HG03457 (cell line): ENCODE data around the gene TPD52L1.

Experiments
- ATAC-seq: cut with Tn5 transposase; IDR thresholded peaks from one replicate; pipeline ENCODE4 v1.9.1; 2021; ENCODE audit warnings: moderate number of reproducible peaks; ENCODE audit not compliant: unreplicated experiment

TPD52L1 gene

DNA sequence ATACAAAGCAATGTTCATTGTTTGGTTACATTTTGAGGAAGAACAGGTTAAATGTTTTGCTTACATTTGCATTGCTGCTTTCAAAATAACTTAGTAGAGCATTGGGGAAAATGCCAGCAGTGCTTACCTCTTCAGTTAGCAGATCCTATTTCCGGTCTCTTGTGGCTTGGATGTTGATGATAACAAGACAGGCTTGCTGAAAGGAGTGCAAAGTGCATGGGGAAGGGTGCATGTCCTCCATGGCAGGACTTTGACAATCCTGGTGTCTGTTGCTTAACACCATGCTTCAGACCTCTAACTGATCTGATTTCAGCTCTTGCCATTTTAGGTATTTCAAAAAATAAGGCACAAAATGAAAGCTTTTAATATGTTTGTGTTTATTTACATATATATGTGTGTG is 21.1 kb downstream of the TPD52L1 start:
- ATAC-seq = no peak

DNA sequence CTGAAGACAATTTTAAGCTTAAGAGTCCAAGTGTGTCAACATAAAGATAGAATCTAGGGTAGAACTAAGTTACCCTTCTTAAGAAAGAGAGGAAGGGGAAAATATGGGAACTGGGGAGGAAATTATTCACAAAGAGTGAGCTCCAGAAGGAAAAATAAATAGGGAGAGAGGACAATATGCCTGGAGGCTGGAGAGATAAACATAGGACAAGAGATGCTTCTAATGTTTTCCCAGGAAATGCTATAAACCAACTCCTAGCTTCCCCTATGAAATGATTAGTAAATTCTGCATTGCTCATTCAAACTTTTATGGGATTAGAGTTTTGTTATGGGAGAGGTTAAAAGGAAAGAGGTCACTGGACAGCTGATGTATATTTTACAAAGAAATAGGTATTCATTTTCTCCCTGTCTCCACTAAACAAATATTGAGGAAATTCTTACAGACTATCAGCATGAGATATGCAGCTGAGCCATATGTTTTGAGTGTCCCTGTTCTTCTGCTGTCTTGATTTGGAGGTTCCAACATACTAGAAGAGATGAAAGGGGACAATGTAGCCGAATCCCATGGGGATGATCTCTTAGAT is 22.0 kb downstream of the TPD52L1 start:
- no peak for ATAC-seq

DNA sequence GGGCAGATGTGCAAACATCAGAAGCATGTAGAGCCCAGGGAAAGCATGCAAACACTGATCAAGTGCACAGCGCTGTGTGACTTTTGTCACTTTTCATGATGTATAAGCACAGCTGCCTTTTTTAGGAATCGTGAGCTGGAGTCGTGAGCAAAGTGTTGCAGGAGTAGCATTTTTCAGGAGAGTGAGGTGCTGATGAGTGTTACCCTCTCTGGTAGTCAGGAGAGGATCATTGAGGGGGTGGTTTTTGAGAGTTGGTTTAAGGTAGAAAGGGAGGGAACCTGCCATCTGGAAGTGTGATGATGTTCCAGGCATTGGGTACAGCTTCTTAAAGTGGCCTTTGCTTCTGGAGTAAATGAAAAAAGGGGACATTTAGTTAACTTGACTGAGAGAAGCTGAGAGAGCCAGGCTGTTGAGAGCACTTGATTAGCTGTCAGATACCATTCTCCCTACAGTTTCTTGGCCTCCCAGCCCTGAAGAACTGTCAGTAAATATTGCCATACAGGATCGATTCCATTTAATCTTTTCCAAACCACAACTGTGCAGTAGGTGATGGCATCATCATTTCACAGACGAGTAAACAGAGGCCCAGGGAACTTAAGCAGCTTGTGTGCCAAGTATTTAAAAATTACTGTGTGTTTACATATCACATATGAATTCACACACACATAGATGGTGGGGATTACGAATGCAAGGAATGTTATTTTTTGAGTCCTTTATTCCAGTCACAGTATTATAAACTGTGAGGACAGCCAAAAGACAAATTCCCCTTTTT is 28.9 kb downstream of the TPD52L1 start:
- ATAC-seq = no peak

DNA sequence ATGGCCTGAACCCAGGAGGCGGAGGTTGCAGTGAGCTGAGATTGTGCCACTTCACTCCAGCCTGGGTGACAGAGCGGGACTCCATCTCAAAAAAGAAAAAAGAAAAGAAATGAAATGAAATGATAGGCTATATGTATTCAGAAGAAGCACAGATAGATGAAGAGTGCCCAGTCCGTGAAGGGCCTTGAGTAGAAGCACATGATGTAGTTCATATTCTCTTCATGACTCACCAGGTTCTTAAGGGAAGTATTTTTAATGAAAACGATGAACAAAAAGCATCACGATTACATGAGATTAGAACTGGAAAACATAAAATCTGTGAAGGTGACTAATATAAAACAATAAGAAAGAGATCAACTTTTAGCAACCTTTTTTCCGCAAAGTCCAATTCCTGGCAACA is 29.8 kb downstream of the TPD52L1 start:
- no peak for ATAC-seq

DNA sequence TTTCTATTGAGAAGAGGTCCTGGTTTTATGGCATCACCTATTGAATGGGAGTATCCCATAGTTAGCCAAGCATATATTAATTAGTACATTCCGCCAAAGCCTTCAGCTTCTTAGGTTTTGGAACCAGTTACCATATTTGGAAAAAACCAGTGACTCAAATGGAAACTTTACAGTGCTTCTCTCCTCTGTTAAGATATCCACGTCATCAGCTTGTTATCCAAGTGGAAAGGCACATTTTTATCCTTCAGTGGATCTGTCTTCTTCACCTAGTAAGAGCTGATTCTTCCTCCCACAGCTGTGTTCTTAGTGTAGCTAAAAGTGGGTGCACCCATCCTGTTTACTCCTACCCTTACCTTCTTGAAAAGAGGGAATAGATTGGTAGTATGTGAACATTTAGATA is 34.5 kb downstream of the TPD52L1 start:
- ATAC-seq = no peak

DNA sequence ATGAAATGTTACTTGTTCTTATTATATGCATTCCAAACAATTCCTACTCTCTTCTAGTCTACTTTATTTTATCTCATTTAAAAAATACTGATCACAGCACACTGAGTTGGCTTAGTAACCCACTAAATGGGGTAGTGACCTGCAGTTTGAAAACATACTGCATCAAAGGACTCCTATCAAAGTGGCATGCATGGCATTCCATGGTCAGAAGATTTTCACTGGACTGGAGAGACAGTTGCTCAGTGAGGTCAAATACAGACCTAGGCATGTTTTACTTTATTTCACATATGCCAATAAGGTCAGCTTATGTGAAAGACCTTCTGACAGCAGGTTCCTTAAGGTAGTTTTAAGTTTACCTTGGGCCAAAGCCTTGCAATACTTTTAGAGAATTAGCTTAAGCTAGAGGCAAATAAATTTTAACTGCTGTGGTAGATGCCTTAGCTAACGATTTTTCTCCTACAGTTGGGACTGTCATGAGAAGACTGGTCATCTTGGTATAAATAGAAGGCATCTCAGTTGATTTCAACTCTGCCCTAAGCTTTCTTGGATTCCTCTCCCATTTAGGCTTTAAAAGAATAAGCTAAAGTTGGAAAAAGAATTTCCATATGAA is 35.1 kb downstream of the TPD52L1 start:
- no peak for ATAC-seq

DNA sequence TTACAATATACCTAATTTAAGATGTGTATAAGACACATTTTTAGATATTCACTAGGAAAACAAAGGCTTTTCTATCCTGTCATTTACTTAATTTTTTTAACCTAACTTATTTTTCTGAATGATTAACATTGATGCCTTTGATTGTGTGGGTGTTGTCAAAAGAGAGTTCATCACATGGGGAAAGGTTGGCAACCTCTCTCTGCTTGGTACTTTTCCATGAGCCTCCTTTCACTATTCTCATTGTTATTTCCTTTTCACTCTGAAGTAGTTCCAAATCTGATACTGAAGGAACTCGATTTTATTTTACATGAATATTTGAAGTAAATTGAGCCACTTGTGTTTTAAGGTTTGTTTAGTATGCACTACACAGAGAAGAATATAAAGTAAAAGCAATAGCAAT is 35.9 kb downstream of the TPD52L1 start:
- no peak for ATAC-seq

DNA sequence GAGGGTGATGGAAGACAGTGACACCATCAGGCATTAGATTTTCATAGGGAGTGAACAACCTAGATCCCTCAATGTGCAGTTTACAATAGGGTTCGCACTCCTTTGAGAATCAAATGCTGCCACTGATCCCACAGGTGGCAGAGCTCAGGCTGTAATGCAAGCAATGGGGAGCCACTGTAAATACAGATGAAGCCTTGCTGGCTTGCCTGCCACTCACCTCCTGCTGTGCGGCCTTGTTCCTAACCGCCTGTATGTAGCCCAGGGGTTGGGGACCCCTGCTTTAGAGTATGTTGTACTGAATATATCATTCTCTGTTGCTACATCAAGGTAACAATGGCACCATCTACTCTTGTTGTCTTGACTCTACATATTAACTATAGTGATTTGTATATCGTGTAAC is 37.1 kb downstream of the TPD52L1 start:
- no peak for ATAC-seq

DNA sequence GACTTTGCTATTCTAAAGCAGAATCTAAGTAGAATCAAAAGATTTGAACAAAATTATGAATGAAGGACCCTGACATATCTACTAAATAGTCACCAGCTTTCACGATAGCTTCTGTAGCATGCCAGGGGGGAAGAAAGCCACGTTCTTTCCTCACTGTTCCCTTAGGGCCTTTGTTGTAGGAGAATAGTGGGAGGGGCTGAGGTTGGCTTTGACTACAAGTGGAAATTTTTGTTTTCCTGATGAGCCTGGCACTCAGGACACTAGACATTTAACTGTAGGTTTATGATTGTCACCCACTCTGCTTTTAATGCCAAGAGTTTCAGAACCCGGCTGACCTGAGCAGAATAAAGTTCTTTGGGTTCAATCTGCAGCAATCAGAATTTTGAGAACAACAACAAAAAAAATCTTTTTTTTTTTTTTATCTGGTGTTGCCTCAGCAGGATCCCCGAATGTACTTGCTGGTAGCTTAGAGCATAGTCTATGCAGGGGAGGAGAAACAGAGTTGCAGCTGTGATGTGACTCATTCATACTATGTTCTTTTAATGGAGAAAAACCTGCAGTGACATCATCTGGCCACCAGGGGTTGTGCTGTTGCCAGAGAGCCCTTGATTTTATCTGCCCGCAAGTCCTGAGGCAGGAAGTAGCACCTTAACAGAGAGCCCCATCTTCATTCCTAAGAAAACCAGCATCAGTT is 38.5 kb downstream of the TPD52L1 start:
- peak; percentile 84 for ATAC-seq

DNA sequence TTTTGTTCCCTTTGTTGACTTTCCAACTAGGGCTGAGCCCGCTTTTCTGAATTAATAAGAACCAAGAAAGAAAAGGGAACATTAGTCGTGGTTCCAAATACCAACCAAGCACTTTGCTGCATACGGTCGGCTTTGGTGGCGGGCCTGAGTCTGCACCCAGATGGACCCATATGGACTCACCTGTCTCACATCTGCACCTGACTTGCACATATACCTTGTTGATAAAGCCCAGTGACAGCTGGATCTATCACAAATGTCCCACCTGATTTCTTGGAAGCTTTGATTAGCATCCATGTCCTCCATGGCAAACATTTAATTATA is 39.0 kb downstream of the TPD52L1 start:
- ATAC-seq = no peak

DNA sequence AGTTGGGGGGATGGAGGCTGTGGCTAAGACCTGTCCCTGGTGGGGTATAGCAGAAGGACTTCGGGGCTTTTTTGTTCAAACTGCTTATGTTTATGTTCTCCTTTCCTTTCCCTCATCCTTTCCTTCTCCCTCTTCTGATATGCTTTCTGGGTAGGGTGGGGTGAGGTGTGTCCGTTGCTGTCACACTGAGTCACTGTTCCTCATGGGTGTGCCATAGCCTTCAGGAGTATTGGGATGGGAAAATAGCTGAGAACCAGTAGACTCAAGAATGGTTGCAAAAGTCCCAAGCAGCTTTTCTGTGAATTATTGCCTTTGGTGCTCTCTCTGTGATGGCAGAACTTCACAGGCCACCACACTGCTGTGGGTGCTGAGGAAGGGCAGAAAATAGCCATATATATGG is 39.6 kb downstream of the TPD52L1 start:
- no peak for ATAC-seq

DNA sequence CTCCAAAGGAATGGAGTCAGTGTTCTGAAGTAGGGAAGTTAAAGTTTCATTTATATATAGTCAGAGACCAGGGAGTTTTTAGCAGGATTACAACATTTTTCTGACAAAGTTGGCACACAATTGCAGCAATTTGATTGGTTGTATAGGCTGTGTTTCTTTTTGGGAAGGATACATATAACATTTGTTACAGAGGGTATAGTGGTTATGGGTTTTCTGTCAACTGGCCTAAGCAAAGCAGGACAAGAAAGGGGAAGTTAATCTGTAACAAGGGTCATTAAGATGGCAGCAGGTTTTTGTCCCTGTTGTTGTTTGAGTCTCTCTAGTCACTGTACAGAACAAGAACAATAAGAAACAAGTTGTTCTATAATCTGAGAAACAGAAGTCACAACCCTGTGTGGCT is 41.4 kb downstream of the TPD52L1 start:
- ATAC-seq = no peak

DNA sequence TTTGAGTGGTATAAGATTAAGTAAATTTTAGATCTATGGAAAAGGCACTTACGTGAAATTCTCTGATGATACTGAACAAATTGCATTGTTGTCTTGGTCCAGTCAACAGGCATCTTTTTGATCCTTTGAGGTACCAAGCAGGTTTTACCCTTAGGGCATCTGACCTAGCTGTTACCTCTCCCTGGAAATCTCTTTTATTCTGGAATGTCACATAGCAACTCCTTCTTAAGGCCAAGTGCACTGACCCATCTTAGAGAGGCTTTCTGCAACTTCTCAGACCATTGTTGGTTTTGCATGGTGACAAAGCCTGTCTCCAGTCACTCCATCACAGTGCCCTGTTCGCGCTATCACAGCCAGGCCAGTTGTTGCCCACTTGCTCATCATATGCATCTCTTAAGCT is 42.0 kb downstream of the TPD52L1 start:
- no peak for ATAC-seq

DNA sequence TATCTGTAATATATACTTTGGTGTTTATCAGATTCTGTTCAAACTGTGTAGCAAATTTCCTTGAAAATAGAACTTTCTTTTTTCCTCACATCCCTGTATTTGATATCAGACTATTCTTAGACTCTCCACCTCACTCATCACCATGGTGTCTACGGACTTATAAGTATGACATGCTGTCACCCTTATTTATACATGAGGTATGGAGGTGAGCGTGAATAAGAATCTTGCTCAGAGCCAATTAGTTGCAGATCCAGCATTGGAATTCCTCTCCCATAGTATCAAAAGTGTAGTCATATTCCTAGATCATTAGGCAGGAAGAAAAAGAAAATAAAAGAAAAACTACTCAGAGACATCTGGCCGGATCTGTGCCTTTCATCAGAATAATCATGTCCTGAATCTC is 43.0 kb downstream of the TPD52L1 start:
- no peak for ATAC-seq

DNA sequence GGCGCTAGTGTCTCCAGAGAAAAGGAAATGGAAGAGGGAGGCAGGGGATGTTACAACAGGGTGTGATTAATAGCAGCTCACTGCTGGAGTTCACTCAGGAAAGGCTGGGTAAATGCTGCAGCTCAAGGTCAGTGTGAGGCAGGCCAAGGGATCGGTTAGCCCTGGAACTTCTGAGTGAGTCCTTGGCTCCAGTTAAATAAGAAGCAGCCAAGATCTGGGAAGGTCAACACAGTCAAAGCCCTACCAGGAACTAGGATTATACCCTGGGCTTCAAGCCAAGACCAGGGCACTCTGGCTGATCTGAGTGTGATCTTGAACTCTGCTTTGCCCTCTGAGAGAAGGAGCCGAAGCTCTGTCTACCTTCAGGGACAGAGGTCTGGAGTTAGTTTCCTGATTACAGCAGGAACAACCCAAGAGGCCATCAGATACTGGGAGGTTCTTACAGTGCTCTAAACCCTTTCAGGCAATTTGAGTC is 44.3 kb downstream of the TPD52L1 start:
- no peak for ATAC-seq

DNA sequence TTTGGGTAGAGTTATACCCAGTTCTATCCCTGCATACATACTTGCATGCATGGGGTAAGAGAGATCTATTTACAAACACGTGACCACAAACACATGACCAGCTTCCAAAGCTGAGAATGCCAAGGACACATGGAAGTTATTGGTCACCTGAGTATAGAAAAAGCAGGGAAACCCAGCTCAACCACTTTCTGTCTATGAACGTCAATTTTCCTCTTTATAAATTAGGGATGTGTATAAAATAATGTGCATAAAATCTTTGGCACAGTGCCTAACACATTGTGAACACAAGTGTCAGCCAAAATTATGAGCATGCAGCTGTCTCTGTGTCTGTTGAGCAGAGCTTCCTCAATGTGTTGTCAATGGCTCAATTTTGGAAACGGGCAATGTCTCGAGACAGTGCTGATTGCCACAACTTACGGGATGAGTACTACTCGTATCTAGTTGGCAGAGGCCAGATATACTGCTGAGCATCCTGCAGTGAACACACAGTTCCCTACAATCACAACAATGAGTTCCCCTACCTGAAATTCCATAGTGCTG is 44.9 kb downstream of the TPD52L1 start:
- ATAC-seq = no peak

DNA sequence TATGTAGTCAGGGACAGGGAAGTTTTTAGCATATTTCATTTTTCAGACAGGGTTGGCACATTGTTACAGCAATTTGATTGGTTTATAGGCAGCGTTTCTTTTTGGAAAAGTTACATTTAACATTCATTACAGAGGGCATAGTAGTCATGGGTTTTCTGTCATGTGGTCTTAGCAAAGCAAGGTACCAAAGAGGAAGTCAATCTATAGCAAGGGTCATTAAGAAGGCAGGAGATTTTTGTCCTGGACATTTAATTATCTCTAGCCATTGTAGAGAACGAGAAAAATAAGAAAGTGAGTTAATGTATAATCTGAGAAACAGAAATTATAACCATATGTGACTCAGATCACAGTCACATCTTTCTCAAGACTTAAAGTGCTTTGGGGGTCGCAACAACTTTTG is 47.4 kb downstream of the TPD52L1 start:
- no peak for ATAC-seq

DNA sequence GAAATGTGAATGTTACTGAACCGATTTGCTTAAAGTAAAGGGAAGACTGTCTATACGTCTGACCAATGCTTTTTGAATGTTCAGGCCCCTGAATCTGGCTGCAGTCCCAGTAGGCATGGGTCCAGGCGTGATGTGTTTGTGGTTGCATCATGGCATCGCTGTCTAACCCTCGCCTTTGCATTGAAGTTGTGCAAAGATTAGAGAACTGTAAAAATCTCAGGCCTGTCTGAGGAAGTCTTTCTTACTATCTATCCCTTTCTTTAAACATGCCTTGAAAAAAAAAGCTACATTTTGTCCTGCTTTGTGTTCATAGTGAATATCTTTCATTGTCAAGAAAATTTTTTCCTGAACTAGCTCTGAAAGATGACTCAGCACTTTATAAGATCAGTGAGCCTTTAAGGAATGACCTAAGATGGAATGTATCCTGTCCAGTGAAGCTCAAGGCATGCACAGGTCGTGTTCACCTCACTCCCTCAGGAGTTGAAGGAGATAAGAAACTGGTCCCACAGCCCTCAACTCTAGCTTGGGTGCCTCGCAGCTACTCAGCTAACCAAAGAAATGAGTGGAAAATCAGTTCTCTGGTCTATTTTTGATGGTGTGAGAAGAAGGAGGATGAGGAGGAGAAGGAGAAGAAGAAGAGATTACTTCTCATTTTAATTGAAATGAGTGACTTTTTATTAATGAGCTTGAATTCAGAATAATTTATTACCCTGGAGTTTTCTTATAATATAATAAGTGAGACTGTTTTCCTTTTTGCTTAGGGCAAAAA is 48.6 kb downstream of the TPD52L1 start:
- ATAC-seq = no peak

DNA sequence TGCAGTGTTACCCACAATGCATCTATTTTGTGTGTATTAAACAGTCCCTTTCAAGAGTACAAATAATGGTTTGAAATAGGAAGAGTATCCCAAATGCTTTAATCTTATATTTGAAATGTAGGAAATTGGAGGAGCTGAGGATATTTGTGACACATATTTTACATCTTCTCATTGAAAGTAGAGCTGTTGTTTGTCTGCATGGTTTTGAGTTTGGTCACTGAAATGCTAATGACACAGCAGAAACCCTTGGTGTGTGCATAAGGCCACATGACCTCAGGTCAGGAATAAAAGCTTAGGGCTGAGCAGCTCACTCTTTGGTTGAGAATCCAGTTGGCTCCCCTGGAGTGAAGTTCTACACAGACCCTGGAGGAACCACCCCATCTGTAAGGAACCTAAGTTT is 49.8 kb downstream of the TPD52L1 start:
- ATAC-seq = no peak

DNA sequence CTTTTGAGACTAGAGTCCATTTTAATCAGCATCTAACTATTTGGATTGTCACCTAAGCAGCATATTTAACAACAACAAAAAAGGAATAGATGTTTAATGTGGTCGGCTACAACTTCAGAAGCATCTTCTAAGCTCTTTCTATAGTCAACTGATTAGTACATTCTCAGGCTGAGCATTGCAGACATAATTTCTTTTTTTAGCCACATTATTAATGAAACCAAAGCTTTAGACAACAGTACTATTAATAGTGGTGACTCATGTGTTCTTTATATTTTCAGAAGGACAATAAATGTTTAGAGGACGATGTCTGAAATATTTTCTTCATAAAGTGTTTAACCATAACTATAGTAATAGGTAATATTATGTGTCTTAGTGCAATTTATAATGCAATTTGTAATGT is 52.4 kb downstream of the TPD52L1 start:
- ATAC-seq = no peak

DNA sequence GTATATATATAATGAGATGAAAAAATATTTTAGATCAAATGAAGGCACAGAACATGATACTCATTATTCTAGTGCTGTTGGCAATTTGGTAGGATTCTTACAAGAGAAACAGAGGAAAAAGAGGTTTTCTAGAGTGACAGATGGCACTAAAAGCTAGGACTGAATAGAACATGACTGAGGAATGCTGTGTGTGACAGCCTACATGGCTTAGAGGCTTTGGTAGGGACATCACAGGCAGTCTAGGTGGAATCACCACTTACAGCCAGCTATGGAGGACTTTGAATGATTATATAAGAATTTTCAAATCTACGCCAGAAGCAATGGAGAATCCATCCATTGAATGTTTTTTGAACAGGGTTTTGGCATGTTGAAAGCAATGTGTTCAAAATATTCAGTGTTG is 52.8 kb downstream of the TPD52L1 start:
- no peak for ATAC-seq
